Chondrocyte (in vitro differentiated cells): Measurements from ENCODE around the gene ANKRD13D. TPM values are rescaled to one million over a fixed set of nuclear protein-coding genes. Genes with fewer than 3 reads are reported as not detected.
A peak's percentile ranks its signal among the peaks of the same experiment; 100 is the strongest.

Experiments used
- DNase-seq: peaks from one replicate; pipeline ENCODE4 v3.0.0; 2021; ENCODE audit warnings: mixed read lengths, low spot score
- H3K27ac Mint-ChIP-seq: one replicate; pipeline ENCODE4 v1.8.0; 2021; ENCODE audit warnings: mild to moderate bottlenecking, moderate library complexity, mixed read lengths; ENCODE audit not compliant: unreplicated experiment
- H3K27me3 Mint-ChIP-seq: 2 replicates; pipeline ENCODE4 v1.8.0; 2021; ENCODE audit warnings: low read depth, mixed read lengths
- H3K36me3 Mint-ChIP-seq: 2 replicates; pipeline ENCODE4 v1.8.0; 2021; ENCODE audit warnings: low read depth, mixed read lengths
- H3K4me1 Mint-ChIP-seq: 2 replicates; pipeline ENCODE4 v1.8.0; 2021; ENCODE audit warnings: low read depth, mild to moderate bottlenecking, mixed read lengths
- H3K4me3 Mint-ChIP-seq: one replicate; pipeline ENCODE4 v1.8.0; 2021; ENCODE audit warnings: mild to moderate bottlenecking, moderate library complexity, mixed read lengths; ENCODE audit not compliant: unreplicated experiment
- H3K9me3 Mint-ChIP-seq: 2 replicates; pipeline ENCODE4 v1.8.0; 2021; ENCODE audit warnings: low read depth, mixed read lengths
- total RNA-seq: library from RNA; stranded (reverse); gene quantifications from 3 replicates; pipeline ENCODE4 v1.2.1, GENCODE V29; 2021
- TF ChIP-seq, protein P1 (sequence below): fragments of 200-600 bp; sonication (generic); IDR thresholded peaks from 2 replicates; pipeline ENCODE4 v1.5.0; 2021; ENCODE audit warnings: antibody characterized with exemption, mild to moderate bottlenecking, moderate library complexity

ANKRD13D gene
- total RNA-seq, 1 donor from 2014 or later = 40.0 TPM

- H3K4me1 Mint-ChIP-seq = peaks cover 59% of the 10 kb centered on the region
- peak overlapping the region; percentile 27 for H3K27ac Mint-ChIP-seq
- H3K9me3 Mint-ChIP-seq = no peaks in the 10 kb centered on the region
- no peaks in the 10 kb centered on the region for H3K36me3 Mint-ChIP-seq
- H3K4me3 Mint-ChIP-seq = no peak overlapping the region
- peak; percentile 79 for DNase-seq
- TF ChIP-seq, protein P1, sequence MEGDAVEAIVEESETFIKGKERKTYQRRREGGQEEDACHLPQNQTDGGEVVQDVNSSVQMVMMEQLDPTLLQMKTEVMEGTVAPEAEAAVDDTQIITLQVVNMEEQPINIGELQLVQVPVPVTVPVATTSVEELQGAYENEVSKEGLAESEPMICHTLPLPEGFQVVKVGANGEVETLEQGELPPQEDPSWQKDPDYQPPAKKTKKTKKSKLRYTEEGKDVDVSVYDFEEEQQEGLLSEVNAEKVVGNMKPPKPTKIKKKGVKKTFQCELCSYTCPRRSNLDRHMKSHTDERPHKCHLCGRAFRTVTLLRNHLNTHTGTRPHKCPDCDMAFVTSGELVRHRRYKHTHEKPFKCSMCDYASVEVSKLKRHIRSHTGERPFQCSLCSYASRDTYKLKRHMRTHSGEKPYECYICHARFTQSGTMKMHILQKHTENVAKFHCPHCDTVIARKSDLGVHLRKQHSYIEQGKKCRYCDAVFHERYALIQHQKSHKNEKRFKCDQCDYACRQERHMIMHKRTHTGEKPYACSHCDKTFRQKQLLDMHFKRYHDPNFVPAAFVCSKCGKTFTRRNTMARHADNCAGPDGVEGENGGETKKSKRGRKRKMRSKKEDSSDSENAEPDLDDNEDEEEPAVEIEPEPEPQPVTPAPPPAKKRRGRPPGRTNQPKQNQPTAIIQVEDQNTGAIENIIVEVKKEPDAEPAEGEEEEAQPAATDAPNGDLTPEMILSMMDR = no peak
- H3K27me3 Mint-ChIP-seq = no peaks in the 10 kb centered on the region
Observed at GRCh38 chr11:67272327-67273259, 16.5 kb upstream of the ANKRD13D start.

GRCh38 chr11:67273260-67273990 is 15.7 kb upstream of the ANKRD13D start:
- no peaks in the 10 kb centered on the region for H3K36me3 Mint-ChIP-seq
- no peaks in the 10 kb centered on the region for H3K9me3 Mint-ChIP-seq
- H3K27me3 Mint-ChIP-seq = no peaks in the 10 kb centered on the region
- H3K27ac Mint-ChIP-seq = peak overlapping the region; percentile 17
- no peak overlapping the region for H3K4me3 Mint-ChIP-seq
- peak; percentile 63 for DNase-seq
- peaks cover 55% of the 10 kb centered on the region for H3K4me1 Mint-ChIP-seq
- TF ChIP-seq, protein P1 = no peak

GRCh38 chr11:67274768-67275605 is 14.1 kb upstream of the ANKRD13D start:
- H3K27me3 Mint-ChIP-seq = no peaks in the 10 kb centered on the region
- no peak overlapping the region for H3K4me3 Mint-ChIP-seq
- TF ChIP-seq, protein P1 = no peak
- H3K36me3 Mint-ChIP-seq = peaks cover 5% of the 10 kb centered on the region
- peak; percentile 87 for DNase-seq
- no peaks in the 10 kb centered on the region for H3K9me3 Mint-ChIP-seq
- peaks cover 42% of the 10 kb centered on the region for H3K4me1 Mint-ChIP-seq
- H3K27ac Mint-ChIP-seq = peak overlapping the region; percentile 36

DNA sequence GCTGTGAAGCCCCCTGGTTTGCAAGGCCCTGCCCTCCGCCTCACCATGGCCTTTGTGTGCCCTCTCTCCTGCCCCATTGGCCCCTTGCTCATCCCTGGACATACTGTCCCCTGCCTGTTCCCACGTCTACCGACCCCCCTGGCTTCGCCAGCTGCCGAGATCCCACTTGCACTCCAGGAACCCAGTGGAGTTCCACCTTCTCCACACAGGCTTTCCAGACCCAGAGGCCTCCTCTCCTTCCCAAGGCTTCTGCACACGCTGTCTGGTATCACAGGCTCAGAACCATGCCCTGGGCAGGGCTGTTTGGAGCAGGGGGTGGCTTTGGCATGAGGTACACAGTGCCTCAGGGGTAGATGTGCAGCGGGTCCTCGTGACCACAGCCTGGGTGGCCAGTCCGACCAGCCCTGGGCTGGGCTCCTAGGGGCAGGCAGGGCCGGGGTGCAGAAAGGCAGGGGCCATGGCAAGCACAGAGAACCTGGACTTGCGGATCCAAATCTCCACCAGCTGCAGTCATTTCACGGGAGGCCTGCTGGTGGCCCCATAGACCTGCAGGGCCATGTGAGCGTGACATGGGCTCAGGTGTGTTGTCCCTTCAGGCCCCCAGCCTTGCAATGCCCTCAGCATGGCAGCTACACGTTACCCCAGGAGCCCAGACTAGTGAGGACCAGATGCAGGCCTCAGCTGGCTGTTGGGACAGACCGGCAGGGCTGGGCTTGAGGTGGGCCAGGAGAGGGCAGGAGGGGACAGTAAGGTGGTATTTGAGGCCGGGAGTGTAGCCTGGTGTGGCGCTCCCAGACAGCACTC is 13.3 kb upstream of the ANKRD13D start:
- no peaks in the 10 kb centered on the region for H3K27me3 Mint-ChIP-seq
- TF ChIP-seq, protein P1 = no peak
- peaks cover 7% of the 10 kb centered on the region for H3K36me3 Mint-ChIP-seq
- no peaks in the 10 kb centered on the region for H3K9me3 Mint-ChIP-seq
- peaks cover 34% of the 10 kb centered on the region for H3K4me1 Mint-ChIP-seq
- peak; percentile 82 for DNase-seq
- peak overlapping the region; percentile 36 for H3K27ac Mint-ChIP-seq
- no peak overlapping the region for H3K4me3 Mint-ChIP-seq
